NCI-H2196 treated with DMSO at 0.1 percent for 48 hours (cell line): ENCODE measurements around the gene CD46.

ENCODE experiments used
- DNase-seq: peaks from one replicate; lab custom pipeline; 2025; ENCODE audit not compliant: unreplicated experiment; lab: John Stamatoyannopoulos, UW

CD46 gene

GRCh38 chr1:207794861-207795260, 43.0 kb downstream of the CD46 start:
- DNase-seq, result no peak

- peak; percentile 26 for DNase-seq
Measured at GRCh38 chr1:207797229-207797973, 45.5 kb downstream of the CD46 start.

GRCh38 chr1:207798847-207799246, 47.0 kb downstream of the CD46 start:
- no peak for DNase-seq

- no peak for DNase-seq
Measured at GRCh38 chr1:207799989-207800648, 48.3 kb downstream of the CD46 start.

GRCh38 chr1:207801819-207802218, 50.0 kb downstream of the CD46 start:
- no peak for DNase-seq

- DNase-seq, result no peak
Measured at GRCh38 chr1:207803678-207804077, 51.8 kb downstream of the CD46 start.

GRCh38 chr1:207804721-207805468, 53.0 kb downstream of the CD46 start:
- DNase-seq, result no peak

GRCh38 chr1:207805841-207806421, 54.1 kb downstream of the CD46 start:
- no peak for DNase-seq

GRCh38 chr1:207806531-207807325, 54.9 kb downstream of the CD46 start:
- no peak for DNase-seq

- DNase-seq, result no peak
Measured at GRCh38 chr1:207807326-207807689, 55.5 kb downstream of the CD46 start.

- DNase-seq, result no peak
Measured at GRCh38 chr1:207807690-207808321, 56.0 kb downstream of the CD46 start.

- DNase-seq, result no peak
Measured at GRCh38 chr1:207808322-207808705, 56.5 kb downstream of the CD46 start.

GRCh38 chr1:207808911-207809555, 57.2 kb downstream of the CD46 start:
- DNase-seq, result no peak

GRCh38 chr1:207810173-207810572, 58.3 kb downstream of the CD46 start:
- DNase-seq, result no peak

GRCh38 chr1:207810606-207811295, 58.9 kb downstream of the CD46 start:
- no peak for DNase-seq

GRCh38 chr1:207811319-207811718, 59.5 kb downstream of the CD46 start:
- no peak for DNase-seq

- no peak for DNase-seq
Measured at GRCh38 chr1:207811920-207812720, 60.3 kb downstream of the CD46 start.

- DNase-seq, result no peak
Measured at GRCh38 chr1:207812778-207813511, 61.1 kb downstream of the CD46 start.
